SK-N-SH (cell line): ENCODE measurements around the gene MUTYH. TPM values are rescaled to one million over a fixed set of nuclear protein-coding genes. Genes with fewer than 3 reads are reported as not detected.
A peak's percentile ranks its signal among the peaks of the same experiment; 100 is the strongest.

Experiments
- CTCF ChIA-PET: fragments of 300-600, 350-600 bp; formaldehyde crosslinking; extraction: SDS; loops from one replicate; lab custom pipeline; 2021; lab: Yijun Ruan, JAX
- POLR2A ChIA-PET: fragments of 350-600 bp; sonication (Branson Sonifier 250); formaldehyde crosslinking; extraction: SDS; loops from one replicate; lab custom pipeline; 2020; ENCODE audit warnings: antibody characterized with exemption, inconsistent platforms; lab: Yijun Ruan, JAX
- DNase-seq: peaks from one replicate; pipeline ENCODE4 v3.0.0; 2012
- H2AFZ ChIP-seq: fragments of 200-600 bp; sonication (generic); 2 replicates; pipeline ENCODE4 v1.8.1; 2016; ENCODE audit warnings: antibody characterized with exemption, mild to moderate bottlenecking, low read depth
- H3F3A ChIP-seq: fragments of 200-600 bp; sonication (generic); replicated peaks from 2 replicates; pipeline ENCODE3; 2016; ENCODE audit warnings: antibody characterized with exemption, mild to moderate bottlenecking; ENCODE audit not compliant: insufficient read depth
- H3K27ac ChIP-seq, 2 experiments: fragments of 200-500 bp in 1 of 2; fragments of 200-600 bp in 1 of 2; sonication (Bioruptor generic) in 1 of 2; sonication (generic), shearing (Covaris generic) in 1 of 2; 2 replicates each; pipeline versions ENCODE4 v1.5.1 to v1.6.1; 2014 to 2016; ENCODE audit warnings: low read depth in 2 of 2, inconsistent platforms in 1 of 2, low read length in 1 of 2, mild to moderate bottlenecking in 1 of 2, mixed read lengths in 1 of 2
- H3K27me3 ChIP-seq: fragments of 200-600 bp; sonication (generic), shearing (Covaris generic); 2 replicates; pipeline ENCODE4 v1.6.1; 2016; ENCODE audit warnings: mixed run types; ENCODE audit not compliant: insufficient read depth
- H3K36me3 ChIP-seq, 2 experiments: fragments of 200-500 bp in 1 of 2; fragments of 200-600 bp in 1 of 2; sonication (Bioruptor generic) in 1 of 2; sonication (generic) in 1 of 2; replicated peaks in 1 of 2; 2 replicates each; pipeline versions ENCODE3 to v1.5.1; 2014 to 2016; ENCODE audit warnings: low read length in 1 of 2, mild to moderate bottlenecking in 1 of 2; ENCODE audit not compliant: insufficient read depth in 2 of 2, control insufficient read depth in 1 of 2
- H3K4me1 ChIP-seq, 2 experiments: fragments of 200-500 bp in 1 of 2; fragments of 200-600 bp in 1 of 2; sonication (Bioruptor generic) in 1 of 2; sonication (generic), shearing (Covaris generic) in 1 of 2; 2 replicates each; pipeline versions ENCODE4 v1.5.1 to v1.6.1; 2014 to 2016; ENCODE audit warnings: low read depth in 1 of 2, low read length in 1 of 2, mixed run types in 1 of 2; ENCODE audit not compliant: insufficient read depth in 2 of 2, control insufficient read depth in 1 of 2
- H3K4me2 ChIP-seq: fragments of 200-600 bp; sonication (generic), shearing (Covaris generic); 2 replicates; pipeline ENCODE4 v1.6.1; 2017; ENCODE audit warnings: mixed run types
- H3K4me3 ChIP-seq, 2 experiments: fragments of 200-500 bp in 1 of 2; fragments of 200-600 bp in 1 of 2; sonication (Bioruptor generic) in 1 of 2; sonication (generic), shearing (Covaris generic) in 1 of 2; 2 replicates each; pipeline versions ENCODE4 v1.5.1 to v1.8.1; 2014 to 2016; ENCODE audit warnings: low read depth in 2 of 2, inconsistent platforms in 1 of 2, low read length in 1 of 2, mild to moderate bottlenecking in 1 of 2, mixed read lengths in 1 of 2, moderate library complexity in 1 of 2
- H3K79me2 ChIP-seq: fragments of 200-600 bp; sonication (generic); 2 replicates; pipeline ENCODE4 v1.8.1; 2017; ENCODE audit warnings: mild to moderate bottlenecking; ENCODE audit not compliant: insufficient read depth
- H3K9ac ChIP-seq: fragments of 200-600 bp; sonication (generic); 2 replicates; pipeline ENCODE4 v1.6.1; 2017; ENCODE audit warnings: mixed run types
- H3K9me2 ChIP-seq: fragments of 200-600 bp; sonication (generic); 2 replicates; pipeline ENCODE4 v1.6.1; 2017; ENCODE audit warnings: mixed run types
- H3K9me3 ChIP-seq: fragments of 200-600 bp; sonication (generic); 2 replicates; pipeline ENCODE4 v1.6.1; 2017; ENCODE audit warnings: mixed run types, mild to moderate bottlenecking, moderate library complexity
- H4K20me1 ChIP-seq: fragments of 200-600 bp; sonication (generic); 2 replicates; pipeline ENCODE4 v1.6.1; 2017; ENCODE audit warnings: mild to moderate bottlenecking, mixed run types; ENCODE audit not compliant: insufficient read depth
- CHD2 ChIP-seq: fragments of 150-350 bp; IDR thresholded peaks from 2 replicates; pipeline ENCODE4 v1.6.1; 2018; ENCODE audit warnings: low read length; ENCODE audit not compliant: partially characterized antibody
- ELF1 ChIP-seq: IDR thresholded peaks from 2 replicates; pipeline ENCODE4 v1.4.0; 2012
- EZH2phosphoT487 ChIP-seq: fragments of 200-600 bp; sonication (generic); IDR thresholded peaks from 2 replicates; pipeline ENCODE4 v1.6.1; 2017; ENCODE audit warnings: low read depth, mixed run types, mild to moderate bottlenecking, antibody characterized with exemption, moderate library complexity, borderline replicate concordance
- RAD21 ChIP-seq: IDR thresholded peaks from 2 replicates; pipeline ENCODE4 v1.6.1; 2012; ENCODE audit warnings: mild to moderate bottlenecking, low read length
- RFX5 ChIP-seq: IDR thresholded peaks from 2 replicates; pipeline ENCODE4 v1.6.1; 2012; ENCODE audit warnings: mild to moderate bottlenecking, improper control_type of control experiment, low read length
- SMC3 ChIP-seq: IDR thresholded peaks from 2 replicates; pipeline ENCODE4 v1.6.1; 2012; ENCODE audit warnings: low read depth, low read length, improper control_type of control experiment
- TCF12 ChIP-seq: IDR thresholded peaks from 2 replicates; pipeline ENCODE4 v1.4.0; 2012
- TEAD4 ChIP-seq: IDR thresholded peaks from 2 replicates; pipeline ENCODE4 v1.4.0; 2012; ENCODE audit warnings: mild to moderate bottlenecking, borderline replicate concordance; ENCODE audit not compliant: insufficient read depth
- YY1 ChIP-seq: IDR thresholded peaks from 2 replicates; pipeline ENCODE4 v1.4.0; 2012; ENCODE audit warnings: low read depth, mild to moderate bottlenecking
- WGBS: methylation state at CpG from one replicate; pipeline ENCODE4 v1.1.6; 2017; ENCODE audit warnings: low lambda C conversion rate; 5-methylcytosine and 5-hydroxymethylcytosine counted together
- polyA plus RNA-seq, 3 experiments: library from polyadenylated mRNA; depleted of rRNA; stranded (reverse); fragments of >200 nt; gene quantifications; 2 replicates each; pipeline ENCODE4 v1.2.3, GENCODE V29; 2012
- TF ChIP-seq, protein P1 (sequence below): IDR thresholded peaks from 2 replicates; pipeline ENCODE4; 2012
- TF ChIP-seq, protein P2 (sequence below): IDR thresholded peaks from 2 replicates; pipeline ENCODE4 v1.4.0; 2012; ENCODE audit warnings: low read depth, borderline replicate concordance
- TF ChIP-seq, protein P3 (sequence below): fragments of 200-600 bp; sonication (generic); IDR thresholded peaks from 2 replicates; pipeline ENCODE4 v1.6.1; 2017; ENCODE audit warnings: antibody characterized with exemption, mild to moderate bottlenecking, moderate library complexity
- TF ChIP-seq, protein P4 (sequence below): fragments of 150-350 bp; IDR thresholded peaks from 2 replicates; pipeline ENCODE4 v1.6.1; 2017; ENCODE audit warnings: antibody characterized with exemption, low read length, low read depth, borderline replicate concordance

MUTYH gene
- polyA plus RNA-seq, 1 of the 3 experiments (the other 2 are of a cell fraction) = 23.3 TPM

DNA sequence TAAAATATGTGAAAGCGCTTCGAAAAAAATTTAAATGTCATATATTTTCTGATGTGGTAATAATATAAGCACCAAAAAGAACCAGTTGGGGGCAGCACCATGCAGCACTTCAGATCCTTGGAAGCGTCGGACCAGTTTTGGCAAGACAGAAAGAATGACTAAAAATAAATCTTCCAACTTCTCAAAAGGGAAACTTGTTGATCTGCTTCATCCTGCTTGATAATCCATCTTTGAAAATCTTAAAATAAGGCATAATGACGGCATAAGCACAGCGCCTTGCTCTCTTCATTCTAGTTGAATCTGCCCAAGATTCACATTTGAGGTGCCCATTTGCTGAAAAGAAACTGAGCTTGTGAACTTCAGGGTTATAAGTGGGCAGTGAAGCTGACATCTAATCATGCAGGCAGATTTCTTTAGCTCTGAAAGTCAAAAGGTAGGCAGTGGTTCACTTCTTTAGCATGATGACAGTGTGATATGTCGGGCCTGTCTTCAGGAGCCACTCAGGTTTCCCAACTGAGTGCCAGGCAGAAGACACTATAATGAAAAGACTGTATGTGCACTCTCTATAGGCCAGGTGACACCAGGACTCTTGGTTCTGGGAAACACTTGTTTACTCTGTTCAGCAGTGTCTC lies 19.8 kb upstream of the MUTYH start:
- no peak for TF ChIP-seq TEAD4
- TF ChIP-seq, protein P1, sequence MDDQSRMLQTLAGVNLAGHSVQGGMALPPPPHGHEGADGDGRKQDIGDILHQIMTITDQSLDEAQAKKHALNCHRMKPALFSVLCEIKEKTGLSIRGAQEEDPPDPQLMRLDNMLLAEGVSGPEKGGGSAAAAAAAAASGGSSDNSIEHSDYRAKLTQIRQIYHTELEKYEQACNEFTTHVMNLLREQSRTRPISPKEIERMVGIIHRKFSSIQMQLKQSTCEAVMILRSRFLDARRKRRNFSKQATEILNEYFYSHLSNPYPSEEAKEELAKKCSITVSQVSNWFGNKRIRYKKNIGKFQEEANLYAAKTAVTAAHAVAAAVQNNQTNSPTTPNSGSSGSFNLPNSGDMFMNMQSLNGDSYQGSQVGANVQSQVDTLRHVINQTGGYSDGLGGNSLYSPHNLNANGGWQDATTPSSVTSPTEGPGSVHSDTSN = no peak
- no peak for TF ChIP-seq CHD2
- TF ChIP-seq, protein P2, sequence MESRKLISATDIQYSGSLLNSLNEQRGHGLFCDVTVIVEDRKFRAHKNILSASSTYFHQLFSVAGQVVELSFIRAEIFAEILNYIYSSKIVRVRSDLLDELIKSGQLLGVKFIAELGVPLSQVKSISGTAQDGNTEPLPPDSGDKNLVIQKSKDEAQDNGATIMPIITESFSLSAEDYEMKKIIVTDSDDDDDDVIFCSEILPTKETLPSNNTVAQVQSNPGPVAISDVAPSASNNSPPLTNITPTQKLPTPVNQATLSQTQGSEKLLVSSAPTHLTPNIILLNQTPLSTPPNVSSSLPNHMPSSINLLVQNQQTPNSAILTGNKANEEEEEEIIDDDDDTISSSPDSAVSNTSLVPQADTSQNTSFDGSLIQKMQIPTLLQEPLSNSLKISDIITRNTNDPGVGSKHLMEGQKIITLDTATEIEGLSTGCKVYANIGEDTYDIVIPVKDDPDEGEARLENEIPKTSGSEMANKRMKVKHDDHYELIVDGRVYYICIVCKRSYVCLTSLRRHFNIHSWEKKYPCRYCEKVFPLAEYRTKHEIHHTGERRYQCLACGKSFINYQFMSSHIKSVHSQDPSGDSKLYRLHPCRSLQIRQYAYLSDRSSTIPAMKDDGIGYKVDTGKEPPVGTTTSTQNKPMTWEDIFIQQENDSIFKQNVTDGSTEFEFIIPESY = no peak
- TF ChIP-seq RAD21 = peak; percentile 88
- TF ChIP-seq, protein P3, sequence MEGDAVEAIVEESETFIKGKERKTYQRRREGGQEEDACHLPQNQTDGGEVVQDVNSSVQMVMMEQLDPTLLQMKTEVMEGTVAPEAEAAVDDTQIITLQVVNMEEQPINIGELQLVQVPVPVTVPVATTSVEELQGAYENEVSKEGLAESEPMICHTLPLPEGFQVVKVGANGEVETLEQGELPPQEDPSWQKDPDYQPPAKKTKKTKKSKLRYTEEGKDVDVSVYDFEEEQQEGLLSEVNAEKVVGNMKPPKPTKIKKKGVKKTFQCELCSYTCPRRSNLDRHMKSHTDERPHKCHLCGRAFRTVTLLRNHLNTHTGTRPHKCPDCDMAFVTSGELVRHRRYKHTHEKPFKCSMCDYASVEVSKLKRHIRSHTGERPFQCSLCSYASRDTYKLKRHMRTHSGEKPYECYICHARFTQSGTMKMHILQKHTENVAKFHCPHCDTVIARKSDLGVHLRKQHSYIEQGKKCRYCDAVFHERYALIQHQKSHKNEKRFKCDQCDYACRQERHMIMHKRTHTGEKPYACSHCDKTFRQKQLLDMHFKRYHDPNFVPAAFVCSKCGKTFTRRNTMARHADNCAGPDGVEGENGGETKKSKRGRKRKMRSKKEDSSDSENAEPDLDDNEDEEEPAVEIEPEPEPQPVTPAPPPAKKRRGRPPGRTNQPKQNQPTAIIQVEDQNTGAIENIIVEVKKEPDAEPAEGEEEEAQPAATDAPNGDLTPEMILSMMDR = peak; percentile 83
- TF ChIP-seq SMC3 = peak; percentile 69
- TF ChIP-seq, protein P4, sequence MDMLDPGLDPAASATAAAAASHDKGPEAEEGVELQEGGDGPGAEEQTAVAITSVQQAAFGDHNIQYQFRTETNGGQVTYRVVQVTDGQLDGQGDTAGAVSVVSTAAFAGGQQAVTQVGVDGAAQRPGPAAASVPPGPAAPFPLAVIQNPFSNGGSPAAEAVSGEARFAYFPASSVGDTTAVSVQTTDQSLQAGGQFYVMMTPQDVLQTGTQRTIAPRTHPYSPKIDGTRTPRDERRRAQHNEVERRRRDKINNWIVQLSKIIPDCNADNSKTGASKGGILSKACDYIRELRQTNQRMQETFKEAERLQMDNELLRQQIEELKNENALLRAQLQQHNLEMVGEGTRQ = no peak
- peak; percentile 37 for DNase-seq
- Histone ChIP-seq H2AFZ (0 out of 2 replicates have a peak overlapping the region, but pooled peaks have one; percentile 48), H3K36me3 (no peaks in the 10 kb centered on the region), H3K27ac (no peak overlapping the region), H3K9me3 (no peaks in the 10 kb centered on the region), H3K79me2 (no peaks in the 10 kb centered on the region), H3K4me1 (0 out of 4 replicates have a peak, but pooled peaks cover 0 to 5% of the 10 kb centered on the region in 2 experiments), H3K9ac (no peak overlapping the region), H3K27me3 (no peaks in the 10 kb centered on the region), H3K9me2 (no peaks in the 10 kb centered on the region), H4K20me1 (no peaks in the 10 kb centered on the region), H3K4me2 (no peak overlapping the region), H3F3A (peaks cover 9% of the 10 kb centered on the region), H3K4me3 (no peak overlapping the region; a peak in 1 of 4 replicates)
- 37% methylated on average over 6 of the region's 7 CpGs for WGBS
- ChIA-PET CTCF (interaction anchor here (0.6 to 9.2 kb wide), 26 partner anchors 9 to 347 kb away, joined by 3 to 158 read pairs (median 5); partner anchors contain the start of genes MUTYH, TESK2 and TOE1), POLR2A (no interaction called here)

DNA sequence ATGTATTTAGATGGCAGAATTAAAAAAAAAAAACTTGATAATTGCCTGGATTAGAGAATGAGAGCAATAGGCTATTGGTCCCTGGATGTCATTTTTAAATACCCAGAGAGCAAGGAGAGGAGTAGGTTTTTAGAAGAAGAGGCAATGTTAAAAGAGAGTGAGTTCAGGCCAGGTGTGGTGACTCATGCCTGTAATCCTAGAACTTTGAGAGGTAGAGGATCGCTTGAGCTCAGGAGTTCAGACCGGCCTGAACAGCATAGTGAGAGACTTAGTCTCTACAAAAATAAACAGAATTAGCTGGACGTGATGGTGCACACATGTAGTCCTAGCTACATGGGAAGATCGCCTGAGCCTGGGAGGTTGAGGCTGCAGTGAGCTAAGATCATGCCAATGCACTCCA lies 15.9 kb upstream of the MUTYH start:
- DNase-seq = no peak
- no peaks in the 10 kb centered on the region for H3K9me2 ChIP-seq
- H3K4me2 ChIP-seq = no peak overlapping the region
- no peaks in the 10 kb centered on the region for H3K27me3 ChIP-seq
- H3F3A ChIP-seq = peaks cover 9% of the 10 kb centered on the region
- no peaks in the 10 kb centered on the region for H3K9me3 ChIP-seq
- no peaks in the 10 kb centered on the region for H3K79me2 ChIP-seq
- 83% methylated on average over 4 of the region's 4 CpGs for WGBS
- no peak overlapping the region for H3K4me3 ChIP-seq
- CTCF ChIA-PET = interaction anchor here (5.1 kb wide), 1 partner anchor 137 kb away, joined by 34 read pairs; no protein-coding TSS in a partner anchor
- H4K20me1 ChIP-seq = no peaks in the 10 kb centered on the region
- POLR2A ChIA-PET = no interaction called here
- H2AFZ ChIP-seq = no peak overlapping the region
- H3K27ac ChIP-seq = no peak overlapping the region
- H3K4me1 ChIP-seq = 0 out of 4 replicates have a peak, but pooled peaks cover 0 to 5% of the 10 kb centered on the region in 2 experiments
- H3K9ac ChIP-seq = no peak overlapping the region
- H3K36me3 ChIP-seq = no peaks in the 10 kb centered on the region
- TF ChIP-seq, protein P3 = no peak
- TF ChIP-seq, protein P2 = no peak
- TF ChIP-seq YY1 = no peak
- no peak for TF ChIP-seq TCF12
- TF ChIP-seq ELF1 = no peak
- no peak for TF ChIP-seq CHD2
- TF ChIP-seq, protein P4 = no peak
- no peak for TF ChIP-seq RFX5
- no peak for TF ChIP-seq EZH2phosphoT487
